H1 (cell line): Measurements from ENCODE around the gene SLC23A2. TPM values are rescaled to one million over a fixed set of nuclear protein-coding genes. Genes with fewer than 3 reads are reported as not detected.

Source experiments
- CTCF ChIA-PET: fragments of 300-600 bp; sonication (Branson Sonifier 250); formaldehyde crosslinking; loops from one replicate; lab custom pipeline; 2021; ENCODE audit not compliant: partially characterized antibody; lab: Charles Lee
- POLR2A ChIA-PET: fragments of 300-600 bp; sonication (Branson Sonifier 250); formaldehyde crosslinking; loops from one replicate; lab custom pipeline; 2021; ENCODE audit warnings: inconsistent platforms; ENCODE audit not compliant: partially characterized antibody; lab: Charles Lee
- DNase-seq, 2 experiments: peaks; one replicate each; pipeline versions ENCODE4 v3.0.0 to v3.0.0-alpha.2; 2010 to 2022; ENCODE audit warnings: low spot score in 2 of 2, low read depth in 1 of 2, mixed read lengths in 1 of 2
- FAIRE-seq: peaks from 2 replicates; lab custom pipeline; 2011; peaks lifted over from hg19 to GRCh38; lab: Jason Lieb, UNC
- H2AFZ ChIP-seq: 2 replicates; pipeline ENCODE4 v1.8.1; 2012; ENCODE audit warnings: low read length, inconsistent platforms
- H2AK5ac ChIP-seq: 2 replicates; pipeline ENCODE4 v1.6.1; 2013; ENCODE audit warnings: low read depth, low read length
- H2BK120ac ChIP-seq: replicated peaks from 2 replicates; pipeline ENCODE3; 2013; ENCODE audit warnings: low read depth, low read length, inconsistent platforms
- H2BK12ac ChIP-seq: 2 replicates; pipeline ENCODE4 v1.6.1; 2013; ENCODE audit warnings: low read depth, low read length
- H2BK15ac ChIP-seq: 2 replicates; pipeline ENCODE4 v1.6.1; 2013; ENCODE audit warnings: low read length
- H2BK20ac ChIP-seq: 2 replicates; pipeline ENCODE4 v1.6.1; 2013; ENCODE audit warnings: low read length
- H2BK5ac ChIP-seq: 2 replicates; pipeline ENCODE4 v1.6.1; 2013; ENCODE audit warnings: low read depth, low read length
- H3K14ac ChIP-seq: 2 replicates; pipeline ENCODE4 v1.6.1; 2013; ENCODE audit warnings: inconsistent platforms; ENCODE audit not compliant: insufficient read length
- H3K18ac ChIP-seq: 2 replicates; pipeline ENCODE4 v1.6.1; 2013; ENCODE audit warnings: low read length; ENCODE audit errors: extremely low read depth
- H3K23ac ChIP-seq: 2 replicates; pipeline ENCODE4 v1.6.1; 2013; ENCODE audit warnings: inconsistent platforms; ENCODE audit not compliant: insufficient read length
- H3K23me2 ChIP-seq: 2 replicates; pipeline ENCODE4 v1.6.1; 2013; ENCODE audit warnings: low read depth, low read length
- H3K27ac ChIP-seq: 2 replicates; pipeline ENCODE4 v1.6.1; 2011; ENCODE audit warnings: low read depth, low read length, inconsistent platforms
- H3K27me3 ChIP-seq, 4 experiments: replicated peaks in 1 of 4; 1 replicate in 1 of 4; 2 replicates in 3 of 4; pipeline versions ENCODE4 v1.6.1 to v1.8.1; 2011 to 2013; ENCODE audit warnings: low read length in 3 of 4, mild to moderate bottlenecking in 3 of 4, inconsistent platforms in 2 of 4, mixed read lengths in 2 of 4, moderate library complexity in 1 of 4; ENCODE audit not compliant: control insufficient read depth in 3 of 4, insufficient read depth in 3 of 4; ENCODE audit errors: extremely low read depth in 1 of 4
- H3K36me3 ChIP-seq, 4 experiments: 2 replicates each; pipeline versions ENCODE4 v1.6.1 to v1.8.1; 2011 to 2013; ENCODE audit warnings: mild to moderate bottlenecking in 4 of 4, low read length in 3 of 4, moderate library complexity in 2 of 4, control low read depth in 1 of 4, inconsistent platforms in 1 of 4; ENCODE audit not compliant: insufficient read depth in 4 of 4, control insufficient read depth in 2 of 4
- H3K4ac ChIP-seq: replicated peaks from 2 replicates; pipeline ENCODE3; 2013; ENCODE audit warnings: low read length, low read depth, mixed read lengths, inconsistent platforms; ENCODE audit not compliant: insufficient read length
- H3K4me1 ChIP-seq, 4 experiments: replicated peaks in 1 of 4; 1 replicate in 1 of 4; 2 replicates in 3 of 4; pipeline versions ENCODE4 v1.6.1 to v1.8.1; 2011 to 2013; ENCODE audit warnings: low read length in 3 of 4, inconsistent platforms in 2 of 4, mixed read lengths in 1 of 4; ENCODE audit not compliant: insufficient read depth in 4 of 4, control insufficient read depth in 3 of 4
- H3K4me2 ChIP-seq, 2 experiments: 2 replicates each; pipeline versions ENCODE4 v1.6.1 to v1.8.1; 2011 to 2013; ENCODE audit warnings: low read depth in 2 of 2, low read length in 2 of 2, control low read depth in 1 of 2, inconsistent platforms in 1 of 2, mild to moderate bottlenecking in 1 of 2; ENCODE audit not compliant: insufficient read depth in 1 of 2
- H3K4me3 ChIP-seq, 4 experiments: fragments of 200-600, 300-600 bp in 1 of 4; sonication (generic), shearing (Covaris generic), sonication (Bioruptor Twin) in 1 of 4; 2 replicates each; pipeline versions ENCODE4 v1.5.1 to v1.8.1; 2011 to 2016; ENCODE audit warnings: low read length in 4 of 4, low read depth in 3 of 4, control low read depth in 2 of 4, inconsistent platforms in 2 of 4, mild to moderate bottlenecking in 2 of 4, mixed read lengths in 1 of 4, moderate library complexity in 1 of 4; ENCODE audit not compliant: insufficient read depth in 2 of 4; ENCODE audit errors: extremely low read depth in 1 of 4
- H3K56ac ChIP-seq: replicated peaks from 2 replicates; pipeline ENCODE3; 2013; ENCODE audit warnings: low read depth, mild to moderate bottlenecking, mixed read lengths, low read length, inconsistent platforms; ENCODE audit not compliant: insufficient read length
- H3K79me1 ChIP-seq: 2 replicates; pipeline ENCODE4 v1.6.1; 2013; ENCODE audit warnings: low read depth, low read length, control low read depth
- H3K79me2 ChIP-seq, 2 experiments: 2 replicates each; pipeline versions ENCODE4 v1.6.1 to v1.8.1; 2012 to 2013; ENCODE audit warnings: low read length in 2 of 2, mild to moderate bottlenecking in 2 of 2, inconsistent platforms in 1 of 2; ENCODE audit not compliant: insufficient read depth in 2 of 2, control insufficient read depth in 1 of 2
- H3K9ac ChIP-seq, 4 experiments: replicated peaks in 1 of 4; 1 replicate in 1 of 4; 2 replicates in 3 of 4; pipeline versions ENCODE4 v1.6.1 to v1.8.1; 2011 to 2013; ENCODE audit warnings: low read depth in 3 of 4, low read length in 3 of 4, control low read depth in 2 of 4, mild to moderate bottlenecking in 2 of 4, moderate library complexity in 2 of 4, inconsistent platforms in 1 of 4; ENCODE audit errors: extremely low read depth in 1 of 4
- H3K9me3 ChIP-seq, 2 experiments: 2 replicates each; pipeline versions ENCODE4 v1.6.1 to v1.8.1; 2012 to 2013; ENCODE audit warnings: mild to moderate bottlenecking in 2 of 2, moderate library complexity in 2 of 2, control low read depth in 1 of 2, inconsistent platforms in 1 of 2, low read depth in 1 of 2, low read length in 1 of 2, mixed read lengths in 1 of 2; ENCODE audit not compliant: insufficient read depth in 2 of 2
- H4K20me1 ChIP-seq, 2 experiments: replicated peaks in 1 of 2; 2 replicates each; pipeline versions ENCODE3 to v1.8.1; 2011 to 2013; ENCODE audit warnings: inconsistent platforms in 2 of 2, low read length in 2 of 2, mild to moderate bottlenecking in 1 of 2; ENCODE audit not compliant: insufficient read depth in 2 of 2, control insufficient read depth in 1 of 2
- H4K5ac ChIP-seq: 2 replicates; pipeline ENCODE4 v1.6.1; 2013; ENCODE audit warnings: low read length, low read depth, mixed read lengths, inconsistent platforms; ENCODE audit not compliant: insufficient read length
- H4K8ac ChIP-seq: 2 replicates; pipeline ENCODE4 v1.8.0; 2013; ENCODE audit warnings: mild to moderate bottlenecking, moderate library complexity, low read length, inconsistent platforms; ENCODE audit not compliant: insufficient read depth; ENCODE audit errors: extremely low read depth
- H4K91ac ChIP-seq: replicated peaks from 2 replicates; pipeline ENCODE3; 2013; ENCODE audit warnings: low read length, mixed read lengths, inconsistent platforms; ENCODE audit not compliant: insufficient read length
- GTF2F1 ChIP-seq: IDR thresholded peaks from 2 replicates; pipeline ENCODE4 v1.6.1; 2012; ENCODE audit warnings: low read depth, low read length, improper control_type of control experiment, borderline replicate concordance
- RAD21 ChIP-seq, 2 experiments: IDR thresholded peaks in 1 of 2; conservative IDR thresholded peaks in 1 of 2; 2 replicates each; pipeline ENCODE4 v1.6.1; 2011; ENCODE audit warnings: low read depth in 2 of 2, low read length in 2 of 2, improper control_type of control experiment in 1 of 2, inconsistent platforms in 1 of 2, mild to moderate bottlenecking in 1 of 2, moderate library complexity in 1 of 2
- WGBS, 2 experiments: shearing (Covaris generic) in 1 of 2; methylation state at CpG; one replicate each; pipeline versions ENCODE4 v1.1.6 to v1.1.7; 2013 to 2015; ENCODE audit warnings: low lambda C conversion rate in 2 of 2, mixed read lengths in 2 of 2, inconsistent platforms in 1 of 2, low coverage in 1 of 2, missing lambda C conversion rate in 1 of 2; ENCODE audit not compliant: insufficient replicate concordance in 2 of 2, insufficient coverage in 1 of 2, insufficient read length in 1 of 2; ENCODE audit errors: extremely low coverage in 1 of 2, missing lambda C conversion rate in 1 of 2; 5-methylcytosine and 5-hydroxymethylcytosine counted together
- polyA plus RNA-seq, 7 experiments: library from polyadenylated mRNA; depleted of rRNA in 3 of 7; stranded (reverse) in 5 of 7; unstranded in 2 of 7; fragments of >200 nt in 5 of 7; fragments of 200-250 nt in 2 of 7; gene quantifications; 1 replicate in 5 of 7; 2 replicates in 1 of 7; 4 replicates in 1 of 7; pipeline versions ENCODE4 v1.2.1 to v1.2.3, GENCODE V29; 2011 to 2013; ENCODE audit warnings: missing spikeins in 2 of 7, mixed read lengths in 2 of 7
- total RNA-seq: library from RNA; stranded (reverse); fragmentation: NEBNext Ultra II Directional; extraction: Animal tissue kit (Norgen Biotek cat#: 25700); gene quantifications from 2 replicates; pipeline ENCODE4 v1.2.1, GENCODE V29; 2021
- TF ChIP-seq, protein P1 (sequence below), 3 experiments: IDR thresholded peaks; 1 replicate in 2 of 3; 2 replicates in 1 of 3; pipeline versions ENCODE4 v1.5.1 to v1.6.1; 2011; ENCODE audit warnings: low read length in 3 of 3, mild to moderate bottlenecking in 3 of 3, inconsistent platforms in 2 of 3, low read depth in 1 of 3, moderate library complexity in 1 of 3; ENCODE audit not compliant: insufficient read depth in 1 of 3; ENCODE audit errors: control extremely low read depth in 1 of 3

SLC23A2 gene
- total and polyA plus RNA-seq, 2 of the 8 experiments (the other 6 are each of a cell fraction or from before 2014, with no cell fraction given) = 17.0 to 18.6 TPM

DNA sequence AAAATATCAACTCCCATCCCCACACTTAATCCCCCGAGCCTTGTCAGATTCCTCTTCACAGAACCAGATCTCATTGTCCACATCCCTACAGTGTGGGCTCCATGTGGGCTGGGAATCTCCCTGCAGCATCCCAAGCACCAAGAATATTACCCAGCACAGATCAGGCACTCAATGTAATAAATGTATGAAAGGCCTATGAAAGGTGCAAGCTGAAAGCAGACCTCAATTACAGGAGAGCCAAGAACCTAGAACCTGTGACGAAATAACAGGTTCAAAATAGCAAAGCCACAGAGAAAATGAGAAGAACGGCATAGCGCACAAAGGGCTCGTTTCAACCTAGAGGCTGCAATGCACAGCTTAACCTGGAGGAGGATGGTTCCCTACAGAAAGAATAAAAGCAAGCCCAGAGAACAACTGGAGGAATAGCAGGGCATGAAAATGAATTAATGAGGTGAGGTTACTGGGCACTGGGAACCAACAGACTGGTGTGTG, 3.1 kb downstream of the SLC23A2 start:
- no peak overlapping the region for H2BK15ac ChIP-seq
- no peak overlapping the region for H4K91ac ChIP-seq
- peaks cover 4 to 34% of the 10 kb centered on the region in 2 experiments; a peak in 3 of 4 replicates for H3K79me2 ChIP-seq
- no peak overlapping the region for H3K4me2 ChIP-seq
- H3K27me3 ChIP-seq = no peaks in the 10 kb centered on the region
- H4K8ac ChIP-seq = no peak overlapping the region
- peaks cover 11% of the 10 kb centered on the region for H3K23me2 ChIP-seq
- H2BK20ac ChIP-seq = no peak overlapping the region
- H3K4me1 ChIP-seq = peaks cover 0 to 8% (median 2%) of the 10 kb centered on the region in 4 experiments; a peak in 5 of 7 replicates
- no peak overlapping the region; the same call in 1 of the 2 replicates for H2BK5ac ChIP-seq
- H3K36me3 ChIP-seq = no peaks in the 10 kb centered on the region
- no peak overlapping the region for H3K14ac ChIP-seq
- no peak overlapping the region for H3K4me3 ChIP-seq
- 89% methylated on average over 5 of the region's 5 CpGs; no CpG with 5 or more reads in 1 of the 2 experiments for WGBS, 2 experiments
- no peak overlapping the region for H2AFZ ChIP-seq
- H3K27ac ChIP-seq = no peak overlapping the region
- no peak overlapping the region for H3K18ac ChIP-seq
- 0 out of 2 replicates have a peak overlapping the region, but pooled peaks have one; percentile 45 for H2AK5ac ChIP-seq
- POLR2A ChIA-PET = interaction anchor here (1.3 kb wide), 1 partner anchor 9 kb away, joined by 3 read pairs; no protein-coding TSS in a partner anchor
- DNase-seq = no peak
- TF ChIP-seq, protein P1, sequence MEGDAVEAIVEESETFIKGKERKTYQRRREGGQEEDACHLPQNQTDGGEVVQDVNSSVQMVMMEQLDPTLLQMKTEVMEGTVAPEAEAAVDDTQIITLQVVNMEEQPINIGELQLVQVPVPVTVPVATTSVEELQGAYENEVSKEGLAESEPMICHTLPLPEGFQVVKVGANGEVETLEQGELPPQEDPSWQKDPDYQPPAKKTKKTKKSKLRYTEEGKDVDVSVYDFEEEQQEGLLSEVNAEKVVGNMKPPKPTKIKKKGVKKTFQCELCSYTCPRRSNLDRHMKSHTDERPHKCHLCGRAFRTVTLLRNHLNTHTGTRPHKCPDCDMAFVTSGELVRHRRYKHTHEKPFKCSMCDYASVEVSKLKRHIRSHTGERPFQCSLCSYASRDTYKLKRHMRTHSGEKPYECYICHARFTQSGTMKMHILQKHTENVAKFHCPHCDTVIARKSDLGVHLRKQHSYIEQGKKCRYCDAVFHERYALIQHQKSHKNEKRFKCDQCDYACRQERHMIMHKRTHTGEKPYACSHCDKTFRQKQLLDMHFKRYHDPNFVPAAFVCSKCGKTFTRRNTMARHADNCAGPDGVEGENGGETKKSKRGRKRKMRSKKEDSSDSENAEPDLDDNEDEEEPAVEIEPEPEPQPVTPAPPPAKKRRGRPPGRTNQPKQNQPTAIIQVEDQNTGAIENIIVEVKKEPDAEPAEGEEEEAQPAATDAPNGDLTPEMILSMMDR (IDR thresholded peaks at IDR 0.05; ENCODE audit: control extremely low read depth in 1 of 3, insufficient read depth in 1 of 3, low read depth in 1 of 3, low read length in 3 of 3) = peak in 2 of 3 experiments; percentile 21 to 32; a peak in 2 of 4 replicates
- TF ChIP-seq RAD21 (IDR thresholded peaks at IDR 0.05 in 1 of 2, conservative IDR thresholded peaks at IDR 0.05 in 1 of 2; ENCODE audit: low read depth in 2 of 2, low read length in 2 of 2) (peak; percentile 11; a peak in 2 of 4 replicates), GTF2F1 (no peak)
- TF ChIP-seq, all 59 proteins: peak for 2
- FAIRE-seq = no peak
- Histone ChIP-seq H2BK120ac (no peak overlapping the region), H4K5ac (no peak overlapping the region), H3K23ac (no peak overlapping the region), H3K9ac (no peak overlapping the region), H3K4ac (no peak overlapping the region), H2BK12ac (no peak overlapping the region), H3K9me3 (no peaks in the 10 kb centered on the region), H4K20me1 (peaks cover 0 to 3% of the 10 kb centered on the region in 2 experiments), H3K79me1 (peaks cover 7% of the 10 kb centered on the region; the same call in 1 of the 2 replicates), H3K56ac (no peak overlapping the region)
- CTCF ChIA-PET = interaction anchor here (0.6 to 1.6 kb wide), 11 partner anchors 9 to 1746 kb away, joined by 3 to 7 read pairs (median 4); no protein-coding TSS in a partner anchor
